ENCODE measurements around the gene MMEL1. TPM values are rescaled to one million over a fixed set of nuclear protein-coding genes. Genes with fewer than 3 reads are reported as not detected.

The MMEL1 gene
- total and polyA plus RNA-seq, 7 experiments from 2014 or later: 2.0 to 20.5 (median 2.8) TPM

- ATAC-seq: no peak
- ChIA-PET CTCF (interaction anchor here (0.6 to 3.8 kb wide), 2 partner anchors 8 to 41 kb away, joined by 4 to 21 read pairs; no protein-coding TSS in a partner anchor), POLR2A (interaction anchor here (0.6 to 12.2 kb wide), 10 partner anchors 8 to 196 kb away, joined by 3 to 253 read pairs (median 14); partner anchors contain the start of genes MORN1, PANK4, RER1 and TNFRSF14)
- Mint-ChIP-seq H3K9me3 (no peaks in the 10 kb centered on the region), H3K4me3 (peak overlapping the region; percentile 54 to 94 (median 82)), H3K4me1 (peaks cover 16 to 37% (median 31%) of the 10 kb centered on the region in 7 donors), H3K27me3 (no peaks in the 10 kb centered on the region), H3K36me3 (peaks cover 0 to 5% (median 0%) of the 10 kb centered on the region in 5 donors), H3K27ac (peak overlapping the region in 3 of 9 donors; percentile 25 to 41 (median 30))
- peaks cover 27 to 34% of the 10 kb centered on the region in 2 donors for H3K4me1 ChIP-seq (ENCODE audit: control insufficient read depth in 2 of 2, insufficient read depth in 2 of 2, low read length in 2 of 2)
- intact Hi-C loops (cut with micrococcal nuclease): loop anchor here (2.0 to 10.0 kb wide), 6 partner anchors 383 to 1314 kb away; partner anchors contain the start of genes C1orf174 (in 1 of the 2), CALML6 (in 1 of the 2), FAAP20 (in 1 of the 2) and TMEM52 (in 1 of the 2)
- peak overlapping the region; percentile 78 for H3K4me3 ChIP-seq (ENCODE audit: low read length)
- H3K9me3 ChIP-seq (ENCODE audit: control insufficient read depth in 2 of 3, low read length in 3 of 3): no peaks in the 10 kb centered on the region
- H3K27ac ChIP-seq (ENCODE audit: low read depth, low read length): peak overlapping the region; percentile 87
- peaks cover 0 to 16% (median 0%) of the 10 kb centered on the region in 3 experiments for H3K36me3 ChIP-seq (ENCODE audit: control insufficient read depth in 2 of 3, insufficient read depth in 3 of 3, low read length in 3 of 3)
- no peaks in the 10 kb centered on the region for H3K27me3 ChIP-seq (ENCODE audit: control insufficient read depth in 2 of 2, insufficient read depth in 2 of 2, low read length in 2 of 2)
- DNase-seq: no peak
Observed at GRCh38 chr1:2587860-2588571, 44.8 kb downstream of the MMEL1 start.

- Mint-ChIP-seq H3K27ac (peak overlapping the region in 7 of 9 donors; percentile 5 to 93 (median 41)), H3K9me3 (no peaks in the 10 kb centered on the region), H3K36me3 (peaks cover 0 to 7% (median 0%) of the 10 kb centered on the region in 5 donors), H3K4me3 (peak overlapping the region; percentile 66 to 94 (median 82)), H3K4me1 (peaks cover 19 to 38% (median 30%) of the 10 kb centered on the region in 7 donors), H3K27me3 (no peaks in the 10 kb centered on the region)
- DNase-seq (peak in 5 of 9 donors; percentile 29 to 53 (median 43)), ATAC-seq (no peak)
- intact Hi-C loops (cut with micrococcal nuclease): loop anchor here (2.0 to 10.0 kb wide), 6 partner anchors 382 to 1315 kb away; partner anchors contain the start of genes C1orf174 (in 1 of the 2), CALML6 (in 1 of the 2), FAAP20 (in 1 of the 2) and TMEM52 (in 1 of the 2)
- peak overlapping the region; percentile 78 for H3K4me3 ChIP-seq (ENCODE audit: low read length)
- POLR2A ChIA-PET: interaction anchor here (0.6 to 12.2 kb wide), 10 partner anchors 9 to 195 kb away, joined by 3 to 253 read pairs (median 14); partner anchors contain the start of genes MORN1, PANK4, RER1 and TNFRSF14
- peaks cover 0 to 16% (median 0%) of the 10 kb centered on the region in 3 experiments for H3K36me3 ChIP-seq (ENCODE audit: control insufficient read depth in 2 of 3, insufficient read depth in 3 of 3, low read length in 3 of 3)
- no peaks in the 10 kb centered on the region for H3K27me3 ChIP-seq (ENCODE audit: control insufficient read depth in 2 of 2, insufficient read depth in 2 of 2, low read length in 2 of 2)
- peaks cover 27 to 30% of the 10 kb centered on the region in 2 donors for H3K4me1 ChIP-seq (ENCODE audit: control insufficient read depth in 2 of 2, insufficient read depth in 2 of 2, low read length in 2 of 2)
- CTCF ChIA-PET: interaction anchor here (0.6 to 3.8 kb wide), 2 partner anchors 9 to 40 kb away, joined by 4 to 21 read pairs; no protein-coding TSS in a partner anchor
- no peaks in the 10 kb centered on the region for H3K9me3 ChIP-seq (ENCODE audit: control insufficient read depth in 2 of 3, low read length in 3 of 3)
- H3K27ac ChIP-seq (ENCODE audit: low read depth, low read length): peak overlapping the region; percentile 87
Observed at GRCh38 chr1:2587071-2587859, 45.6 kb downstream of the MMEL1 start.

GRCh38 chr1:2586154-2587070, 46.4 kb downstream of the MMEL1 start, which contains the start of gene PRXL2B:
TSS of gene PRXL2B (plus strand) at chr1:2586777. CDS start at chr1:2586886, 109 bp downstream.
- Mint-ChIP-seq H3K27ac (peak within 1 kb of the TSS; percentile 87 to 99 (median 96)), H3K27me3 (no peaks in the 10 kb centered on the region), H3K4me1 (peaks cover 24 to 45% (median 38%) of the 10 kb centered on the region in 7 donors), H3K9me3 (peaks cover 0 to 3% (median 0%) of the 10 kb centered on the region in 11 donors), H3K36me3 (peaks cover 0 to 12% (median 0%) of the 10 kb centered on the region in 5 donors), H3K4me3 (peak within 1 kb of the TSS; percentile 81 to 96 (median 92))
- H3K4me3 ChIP-seq (ENCODE audit: low read length): peak within 1 kb of the TSS; percentile 78
- peaks cover 0 to 16% (median 0%) of the 10 kb centered on the region in 3 experiments for H3K36me3 ChIP-seq (ENCODE audit: control insufficient read depth in 2 of 3, insufficient read depth in 3 of 3, low read length in 3 of 3)
- ATAC-seq (peak; percentile 86), DNase-seq (peak; percentile 90 to 100 (median 96))
- CTCF ChIA-PET: interaction anchor here (1.0 to 3.8 kb wide), 5 partner anchors 24 to 63 kb away, joined by 3 to 28 read pairs (median 4); partner anchors contain the start of gene TNFRSF14
- peaks cover 27 to 30% of the 10 kb centered on the region in 2 donors for H3K4me1 ChIP-seq (ENCODE audit: control insufficient read depth in 2 of 2, insufficient read depth in 2 of 2, low read length in 2 of 2)
- H3K27me3 ChIP-seq (ENCODE audit: control insufficient read depth in 2 of 2, insufficient read depth in 2 of 2, low read length in 2 of 2): no peaks in the 10 kb centered on the region
- intact Hi-C loops (cut with micrococcal nuclease): loop anchor here (1.0 to 10.0 kb wide), 12 partner anchors 8 to 1316 kb away; partner anchors contain the start of genes PANK4 (in 2 of the 2), C1orf174 (in 1 of the 2), CALML6 (in 1 of the 2) and FAAP20 (in 1 of the 2)
- H3K9me3 ChIP-seq (ENCODE audit: control insufficient read depth in 2 of 3, low read length in 3 of 3): no peaks in the 10 kb centered on the region
- peak within 1 kb of the TSS; percentile 87 for H3K27ac ChIP-seq (ENCODE audit: low read depth, low read length)
- POLR2A ChIA-PET: interaction anchor here (0.6 to 12.2 kb wide), 18 partner anchors 8 to 447 kb away, joined by 3 to 253 read pairs (median 6); partner anchors contain the start of genes FAAP20, MORN1, PANK4 and PEX10

- ChIA-PET POLR2A (interaction anchor here (0.6 to 12.2 kb wide), 23 partner anchors 7 to 447 kb away, joined by 3 to 253 read pairs (median 4); partner anchors contain the start of genes FAAP20, MMEL1, MORN1 and PANK4), CTCF (interaction anchor here (0.7 to 3.8 kb wide), 8 partner anchors 21 to 383 kb away, joined by 3 to 28 read pairs (median 4); partner anchors contain the start of genes PANK4 and TNFRSF14)
- Mint-ChIP-seq H3K27me3 (no peaks in the 10 kb centered on the region), H3K9me3 (peaks cover 0 to 3% (median 0%) of the 10 kb centered on the region in 11 donors), H3K27ac (peak overlapping the region; percentile 87 to 99 (median 95)), H3K4me1 (peaks cover 28 to 53% (median 44%) of the 10 kb centered on the region in 7 donors), H3K36me3 (peaks cover 0 to 15% (median 0%) of the 10 kb centered on the region in 5 donors), H3K4me3 (peak overlapping the region; percentile 81 to 96 (median 92))
- Histone ChIP-seq H3K27ac (ENCODE audit: low read depth, low read length) (peak overlapping the region; percentile 87), H3K4me1 (ENCODE audit: control insufficient read depth in 2 of 2, insufficient read depth in 2 of 2, low read length in 2 of 2) (peaks cover 27 to 35% of the 10 kb centered on the region in 2 donors), H3K9me3 (ENCODE audit: control insufficient read depth in 2 of 3, low read length in 3 of 3) (no peaks in the 10 kb centered on the region), H3K4me3 (ENCODE audit: low read length) (peak overlapping the region; percentile 78), H3K36me3 (ENCODE audit: control insufficient read depth in 2 of 3, insufficient read depth in 3 of 3, low read length in 3 of 3) (peaks cover 0 to 16% (median 0%) of the 10 kb centered on the region in 3 experiments), H3K27me3 (ENCODE audit: control insufficient read depth in 2 of 2, insufficient read depth in 2 of 2, low read length in 2 of 2) (no peaks in the 10 kb centered on the region)
- ATAC-seq (peak; percentile 58), DNase-seq (peak; percentile 60 to 83 (median 79))
- intact Hi-C loops (cut with micrococcal nuclease): loop anchor here (1.0 to 10.0 kb wide), 18 partner anchors 7 to 1317 kb away; partner anchors contain the start of genes MORN1 (in 2 of the 2), PANK4 (in 2 of the 2), RER1 (in 2 of the 2) and C1orf174 (in 1 of the 2)
Observed at GRCh38 chr1:2585318-2586092, 47.3 kb downstream of the MMEL1 start.
